H1 (cell line): ENCODE measurements around the gene SOAT2. TPM values are rescaled to one million over a fixed set of nuclear protein-coding genes. Genes with fewer than 3 reads are reported as not detected.

Source experiments
- CHD7 ChIP-seq: fragments of 300-600 bp; sonication (generic); IDR thresholded peaks from 2 replicates; pipeline ENCODE4 v1.7.1; 2012; ENCODE audit warnings: low read length, moderate library complexity, mild to moderate bottlenecking, inconsistent platforms; ENCODE audit not compliant: insufficient replicate concordance
- NANOG ChIP-seq: IDR thresholded peaks from 2 replicates; pipeline ENCODE4 v1.6.1; 2011; ENCODE audit warnings: low read length, low read depth, mild to moderate bottlenecking, inconsistent platforms; ENCODE audit not compliant: insufficient read depth, poor library complexity, severe bottlenecking
- POLR2AphosphoS5 ChIP-seq: IDR thresholded peaks from 2 replicates; pipeline ENCODE4 v1.6.1; 2011; ENCODE audit warnings: low read depth, low read length
- RBBP5 ChIP-seq: IDR thresholded peaks from 2 replicates; pipeline ENCODE4 v1.7.1; 2012; ENCODE audit warnings: low read depth, mild to moderate bottlenecking, inconsistent platforms, low read length, moderate library complexity, borderline replicate concordance
- YY1 ChIP-seq: IDR thresholded peaks from 2 replicates; pipeline ENCODE4 v1.6.1; 2011; ENCODE audit warnings: low read depth, mild to moderate bottlenecking, low read length
- polyA plus RNA-seq, 7 experiments: library from polyadenylated mRNA; depleted of rRNA in 3 of 7; stranded (reverse) in 5 of 7; unstranded in 2 of 7; fragments of >200 nt in 5 of 7; fragments of 200-250 nt in 2 of 7; gene quantifications; 1 replicate in 5 of 7; 2 replicates in 1 of 7; 4 replicates in 1 of 7; pipeline versions ENCODE4 v1.2.1 to v1.2.3, GENCODE V29; 2011 to 2013; ENCODE audit warnings: missing spikeins in 2 of 7, mixed read lengths in 2 of 7
- total RNA-seq: library from RNA; stranded (reverse); fragmentation: NEBNext Ultra II Directional; extraction: Animal tissue kit (Norgen Biotek cat#: 25700); gene quantifications from 2 replicates; pipeline ENCODE4 v1.2.1, GENCODE V29; 2021

SOAT2 gene
- total and polyA plus RNA-seq, 2 of the 8 experiments (the other 6 are each of a cell fraction or from before 2014, with no cell fraction given), result 0.08 TPM; not detected in 1

GRCh38 chr12:53170215-53170614 is 66.9 kb downstream of the SOAT2 start (continued):
- no peak for TF ChIP-seq CHD7
- TF ChIP-seq NANOG, result no peak
- TF ChIP-seq YY1, result no peak
- no peak for TF ChIP-seq POLR2AphosphoS5
- TF ChIP-seq RBBP5, result no peak
